Measurements from ENCODE around the gene SLC28A2. TPM values are rescaled to one million over a fixed set of nuclear protein-coding genes. Genes with fewer than 3 reads are reported as not detected.
A peak's percentile ranks its signal among the peaks of the same experiment; 100 is the strongest.

The SLC28A2 gene
- total and polyA plus RNA-seq, 8 donors: 0.06 to 48.8 (median 1.8) TPM; not detected in 1

GRCh38 chr15:45319472-45320214 lies 67.6 kb downstream of the SLC28A2 start:
- 64 to 85% (median 74%) methylated on average over 7 of the region's 7 CpGs for WGBS, 5 donors

GRCh38 chr15:45320581-45321205 lies 68.7 kb downstream of the SLC28A2 start:
- 68 to 84% (median 80%) methylated on average over 3 of the region's 3 CpGs for WGBS, 5 donors
- Histone ChIP-seq H3K4me3 (no peak overlapping the region), H3K36me3 (no peaks in the 10 kb centered on the region), H3K27ac (no peak overlapping the region), H3K27me3 (no peaks in the 10 kb centered on the region), H3K9me3 (no peaks in the 10 kb centered on the region), H3K4me1 (no peaks in the 10 kb centered on the region)
- no peak for TF ChIP-seq POLR2A (IDR thresholded peaks at IDR 0.05)
- TF ChIP-seq EP300 (IDR thresholded peaks at IDR 0.05): no peak
- no peak for TF ChIP-seq CTCF (IDR thresholded peaks at IDR 0.05)
- no peak for TF ChIP-seq POLR2AphosphoS5 (IDR thresholded peaks at IDR 0.05)
- DNase-seq: peak in 1 of 2 donors; percentile 21
- intact Hi-C loops (cut with DNase I; ENCODE audit: low total_unique reads): no loop called here

More at GRCh38 chr15:45319472-45320214, 67.6 kb downstream of the SLC28A2 start:
- intact Hi-C loops (cut with DNase I; ENCODE audit: low total_unique reads): no loop called here
- Histone ChIP-seq H3K27me3 (no peaks in the 10 kb centered on the region), H3K27ac (no peak overlapping the region), H3K9me3 (no peaks in the 10 kb centered on the region), H3K4me3 (no peak overlapping the region), H3K36me3 (no peaks in the 10 kb centered on the region), H3K4me1 (no peaks in the 10 kb centered on the region)
- TF ChIP-seq POLR2A (IDR thresholded peaks at IDR 0.05) (no peak), EP300 (IDR thresholded peaks at IDR 0.05) (no peak), CTCF (IDR thresholded peaks at IDR 0.05) (no peak), POLR2AphosphoS5 (IDR thresholded peaks at IDR 0.05) (no peak)
- no peak for DNase-seq

- no peak overlapping the region for H3K4me3 ChIP-seq
- WGBS, 5 donors: 79 to 88% (median 84%) methylated on average over 5 of the region's 5 CpGs
Observed at GRCh38 chr15:45326280-45326679, 74.2 kb downstream of the SLC28A2 start.

GRCh38 chr15:45326741-45327140 lies 74.7 kb downstream of the SLC28A2 start:
- no peak for DNase-seq
- H3K36me3 ChIP-seq: no peaks in the 10 kb centered on the region
- H3K27ac ChIP-seq: no peak overlapping the region
- intact Hi-C loops (cut with DNase I; ENCODE audit: low total_unique reads): no loop called here
- TF ChIP-seq POLR2AphosphoS5 (IDR thresholded peaks at IDR 0.05) (no peak), POLR2A (IDR thresholded peaks at IDR 0.05) (no peak), CTCF (IDR thresholded peaks at IDR 0.05) (no peak), EP300 (IDR thresholded peaks at IDR 0.05) (no peak)
- WGBS, 5 donors: 77 to 81% (median 78%) methylated on average over 7 of the region's 7 CpGs
- no peaks in the 10 kb centered on the region for H3K4me1 ChIP-seq
- H3K9me3 ChIP-seq: no peaks in the 10 kb centered on the region
- H3K4me3 ChIP-seq: no peak overlapping the region
- H3K27me3 ChIP-seq: no peaks in the 10 kb centered on the region

More at GRCh38 chr15:45326280-45326679, 74.2 kb downstream of the SLC28A2 start:
- TF ChIP-seq CTCF (IDR thresholded peaks at IDR 0.05): no peak
- no peak for TF ChIP-seq EP300 (IDR thresholded peaks at IDR 0.05)
- no peak for TF ChIP-seq POLR2AphosphoS5 (IDR thresholded peaks at IDR 0.05)
- TF ChIP-seq POLR2A (IDR thresholded peaks at IDR 0.05): no peak
- H3K36me3 ChIP-seq: no peaks in the 10 kb centered on the region
- H3K9me3 ChIP-seq: no peaks in the 10 kb centered on the region
- H3K4me1 ChIP-seq: no peaks in the 10 kb centered on the region
- no peak for DNase-seq
- no peaks in the 10 kb centered on the region for H3K27me3 ChIP-seq
- H3K27ac ChIP-seq: no peak overlapping the region
- intact Hi-C loops (cut with DNase I; ENCODE audit: low total_unique reads): no loop called here

Other genes starting within 250 kb of the SLC28A2 start
- 10 to 100 TPM in 3 of 5 donors, 1 to 10 TPM in 2; 5.5 to 43.3 (median 17.0) TPM for gene SORD, start 229.0 kb upstream of the SLC28A2 start, total RNA-seq
- 10 to 100 TPM; 10.5 to 33.5 (median 13.7) TPM for gene SORD, start 229.0 kb upstream of the SLC28A2 start, polyA plus RNA-seq
- 100 to 1,000 TPM in 2 of 5 donors, 10 to 100 TPM in 2, 1 to 10 TPM in 1; 1.2 to 445 (median 94.9) TPM for gene DUOX2, start 138.1 kb upstream of the SLC28A2 start, total RNA-seq
- gene DUOX2, start 138.1 kb upstream of the SLC28A2 start, polyA plus RNA-seq: 10 to 100 TPM in 2 of 3 donors, 1 to 10 TPM in 1; 6.4 to 22.9 (median 21.1) TPM
- gene DUOXA2, start 137.9 kb upstream of the SLC28A2 start, total RNA-seq: 100 to 1,000 TPM in 1 of 5 donors, 10 to 100 TPM in 2, 1 to 10 TPM in 1, not detected in 1; 1.3 to 119 (median 28.0) TPM
- 10 to 100 TPM in 2 of 3 donors, 1 to 10 TPM in 1; 8.9 to 43.3 (median 25.0) TPM for gene DUOXA2, start 137.9 kb upstream of the SLC28A2 start, polyA plus RNA-seq
- 10 to 100 TPM in 3 of 5 donors, 1 to 10 TPM in 1, not detected in 1; 2.4 to 29.6 (median 18.8) TPM for gene DUOXA1, start 122.4 kb upstream of the SLC28A2 start, total RNA-seq
- 10 to 100 TPM; 26.4 to 96.7 (median 27.1) TPM for gene DUOXA1, start 122.4 kb upstream of the SLC28A2 start, polyA plus RNA-seq
- gene DUOX1, start 122.2 kb upstream of the SLC28A2 start, total RNA-seq: 100 to 1,000 TPM in 2 of 5 donors, 10 to 100 TPM in 1, 1 to 10 TPM in 1, not detected in 1; 2.9 to 114 (median 87.8) TPM
- gene DUOX1, start 122.2 kb upstream of the SLC28A2 start, polyA plus RNA-seq: 10 to 100 TPM; 16.3 to 62.6 (median 32.3) TPM
- 10 to 100 TPM in 1 of 5 donors, 1 to 10 TPM in 3, under 1 TPM in 1; 0.43 to 15.9 (median 7.6) TPM for gene SHF, start 64.3 kb upstream of the SLC28A2 start, total RNA-seq
- 1 to 10 TPM; 4.4 to 7.5 (median 4.8) TPM for gene SHF, start 64.3 kb upstream of the SLC28A2 start, polyA plus RNA-seq
- gene GATM, start 126.3 kb downstream of the SLC28A2 start, total RNA-seq: 100 to 1,000 TPM in 1 of 5 donors, 10 to 100 TPM in 4; 30.4 to 110 (median 53.3) TPM
- 10 to 100 TPM; 22.6 to 68.7 (median 52.8) TPM for gene GATM, start 126.3 kb downstream of the SLC28A2 start, polyA plus RNA-seq

All from stomach (tissue), 9 donors.